Fibroblast of mammary gland (primary cell): ENCODE measurements around the gene LRP1B.

Experiments
- DNase-seq: peaks from one replicate; pipeline ENCODE4 v3.0.0-alpha.2; 2010; ENCODE audit warnings: low read depth
- H3K4me3 ChIP-seq: 2 replicates; pipeline ENCODE4 v1.5.1; 2011; ENCODE audit warnings: low read depth, mild to moderate bottlenecking, low read length, moderate library complexity; ENCODE audit not compliant: control insufficient read depth
- CTCF ChIP-seq: conservative IDR thresholded peaks from 2 replicates; pipeline ENCODE4 v1.5.1; 2011; ENCODE audit warnings: low read depth, low read length, inconsistent platforms; ENCODE audit not compliant: control insufficient read depth, insufficient read depth

The LRP1B gene

GRCh38 chr2:142069251-142069888, 61.4 kb downstream of the LRP1B start:
- no peak for TF ChIP-seq CTCF
- no peak overlapping the region for H3K4me3 ChIP-seq
- no peak for DNase-seq

GRCh38 chr2:142065700-142066099, 65.1 kb downstream of the LRP1B start:
- DNase-seq = no peak
- no peak for TF ChIP-seq CTCF
- no peak overlapping the region for H3K4me3 ChIP-seq

- DNase-seq = no peak
- no peak for TF ChIP-seq CTCF
- no peak overlapping the region for H3K4me3 ChIP-seq
These were observed 65.7 kb downstream of the LRP1B start for GRCh38 chr2:142065156-142065555.

GRCh38 chr2:142061733-142062132, 69.1 kb downstream of the LRP1B start:
- DNase-seq = no peak
- H3K4me3 ChIP-seq = no peak overlapping the region
- no peak for TF ChIP-seq CTCF

- no peak overlapping the region for H3K4me3 ChIP-seq
- no peak for DNase-seq
- TF ChIP-seq CTCF = no peak
These were observed 72.7 kb downstream of the LRP1B start for GRCh38 chr2:142058149-142058548.

- no peak for TF ChIP-seq CTCF
- H3K4me3 ChIP-seq = no peak overlapping the region
- no peak for DNase-seq
These were observed 74.0 kb downstream of the LRP1B start for GRCh38 chr2:142056784-142057183.
